HL-60 (cell line): ENCODE data around the gene TRAPPC6A.
"Not testable (repeated sequence)": the region's sequence is repeated elsewhere in the genome, so short reads cannot be mapped to it uniquely, and the experiment has no call there.

Source experiments
- TF ChIP-seq, protein P1 (sequence below): IDR thresholded peaks from one replicate; pipeline ENCODE4 v1.5.1; 2011; ENCODE audit warnings: low read length, control low read depth, inconsistent platforms; ENCODE audit not compliant: insufficient read depth
- TF ChIP-seq, protein P2 (sequence below): IDR thresholded peaks from 2 replicates; pipeline ENCODE4 v1.6.1; 2012; ENCODE audit warnings: low read depth; ENCODE audit not compliant: insufficient replicate concordance

DNA sequence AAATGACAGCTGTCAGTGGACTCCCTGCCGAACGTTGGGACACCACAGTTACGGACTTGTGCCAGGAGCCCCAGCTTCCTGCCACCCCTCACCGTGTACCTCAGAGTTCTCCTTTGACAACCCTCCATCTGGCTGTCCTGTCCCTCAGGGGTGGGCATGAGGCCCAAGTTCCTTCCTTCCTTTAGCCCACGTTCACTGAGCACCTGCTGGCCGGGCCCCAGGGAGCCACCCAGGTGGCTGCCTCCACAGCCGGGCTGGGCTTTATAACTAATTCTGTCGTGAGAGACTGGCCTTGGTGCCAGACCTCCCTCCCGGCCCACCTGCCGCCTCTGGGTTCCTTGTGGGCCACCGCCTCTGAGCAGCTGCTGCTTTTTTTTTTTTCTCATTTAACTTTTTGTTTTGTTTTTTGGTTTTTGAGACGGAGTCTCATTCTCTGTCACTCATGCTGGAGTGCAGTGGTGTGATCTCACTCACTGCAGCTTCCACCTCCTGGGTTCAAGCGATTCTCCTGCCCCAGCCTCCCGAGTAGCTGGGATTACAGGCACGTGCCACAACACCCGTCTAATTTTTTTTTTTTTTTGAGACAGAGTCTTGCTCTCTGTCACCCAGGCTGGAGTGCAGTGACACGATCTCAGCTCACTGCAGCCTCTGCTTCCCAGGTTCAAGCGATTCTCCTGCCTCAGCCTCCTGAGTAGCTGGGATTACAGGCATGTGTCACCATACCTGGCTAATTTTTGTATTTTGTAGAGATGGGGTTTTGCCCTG, 59.3 kb downstream of the TRAPPC6A start:
- TF ChIP-seq, protein P1, sequence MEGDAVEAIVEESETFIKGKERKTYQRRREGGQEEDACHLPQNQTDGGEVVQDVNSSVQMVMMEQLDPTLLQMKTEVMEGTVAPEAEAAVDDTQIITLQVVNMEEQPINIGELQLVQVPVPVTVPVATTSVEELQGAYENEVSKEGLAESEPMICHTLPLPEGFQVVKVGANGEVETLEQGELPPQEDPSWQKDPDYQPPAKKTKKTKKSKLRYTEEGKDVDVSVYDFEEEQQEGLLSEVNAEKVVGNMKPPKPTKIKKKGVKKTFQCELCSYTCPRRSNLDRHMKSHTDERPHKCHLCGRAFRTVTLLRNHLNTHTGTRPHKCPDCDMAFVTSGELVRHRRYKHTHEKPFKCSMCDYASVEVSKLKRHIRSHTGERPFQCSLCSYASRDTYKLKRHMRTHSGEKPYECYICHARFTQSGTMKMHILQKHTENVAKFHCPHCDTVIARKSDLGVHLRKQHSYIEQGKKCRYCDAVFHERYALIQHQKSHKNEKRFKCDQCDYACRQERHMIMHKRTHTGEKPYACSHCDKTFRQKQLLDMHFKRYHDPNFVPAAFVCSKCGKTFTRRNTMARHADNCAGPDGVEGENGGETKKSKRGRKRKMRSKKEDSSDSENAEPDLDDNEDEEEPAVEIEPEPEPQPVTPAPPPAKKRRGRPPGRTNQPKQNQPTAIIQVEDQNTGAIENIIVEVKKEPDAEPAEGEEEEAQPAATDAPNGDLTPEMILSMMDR = not testable (repeated sequence)
- TF ChIP-seq, protein P2, sequence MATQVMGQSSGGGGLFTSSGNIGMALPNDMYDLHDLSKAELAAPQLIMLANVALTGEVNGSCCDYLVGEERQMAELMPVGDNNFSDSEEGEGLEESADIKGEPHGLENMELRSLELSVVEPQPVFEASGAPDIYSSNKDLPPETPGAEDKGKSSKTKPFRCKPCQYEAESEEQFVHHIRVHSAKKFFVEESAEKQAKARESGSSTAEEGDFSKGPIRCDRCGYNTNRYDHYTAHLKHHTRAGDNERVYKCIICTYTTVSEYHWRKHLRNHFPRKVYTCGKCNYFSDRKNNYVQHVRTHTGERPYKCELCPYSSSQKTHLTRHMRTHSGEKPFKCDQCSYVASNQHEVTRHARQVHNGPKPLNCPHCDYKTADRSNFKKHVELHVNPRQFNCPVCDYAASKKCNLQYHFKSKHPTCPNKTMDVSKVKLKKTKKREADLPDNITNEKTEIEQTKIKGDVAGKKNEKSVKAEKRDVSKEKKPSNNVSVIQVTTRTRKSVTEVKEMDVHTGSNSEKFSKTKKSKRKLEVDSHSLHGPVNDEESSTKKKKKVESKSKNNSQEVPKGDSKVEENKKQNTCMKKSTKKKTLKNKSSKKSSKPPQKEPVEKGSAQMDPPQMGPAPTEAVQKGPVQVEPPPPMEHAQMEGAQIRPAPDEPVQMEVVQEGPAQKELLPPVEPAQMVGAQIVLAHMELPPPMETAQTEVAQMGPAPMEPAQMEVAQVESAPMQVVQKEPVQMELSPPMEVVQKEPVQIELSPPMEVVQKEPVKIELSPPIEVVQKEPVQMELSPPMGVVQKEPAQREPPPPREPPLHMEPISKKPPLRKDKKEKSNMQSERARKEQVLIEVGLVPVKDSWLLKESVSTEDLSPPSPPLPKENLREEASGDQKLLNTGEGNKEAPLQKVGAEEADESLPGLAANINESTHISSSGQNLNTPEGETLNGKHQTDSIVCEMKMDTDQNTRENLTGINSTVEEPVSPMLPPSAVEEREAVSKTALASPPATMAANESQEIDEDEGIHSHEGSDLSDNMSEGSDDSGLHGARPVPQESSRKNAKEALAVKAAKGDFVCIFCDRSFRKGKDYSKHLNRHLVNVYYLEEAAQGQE = not testable (repeated sequence)
